ENCODE results near the gene PRSS21.

Gene PRSS21

GRCh38 chr16:2843526-2843925 is 26.5 kb downstream of the PRSS21 start:
- no peak overlapping the region for H3K27ac ChIP-seq (ENCODE audit: low read length)
- no peaks in the 10 kb centered on the region for H3K79me2 ChIP-seq (ENCODE audit: low read length)
- no peak overlapping the region for H3K4me3 ChIP-seq (ENCODE audit: low read length)
- no peak overlapping the region for H3K4me2 ChIP-seq (ENCODE audit: low read length)
- no peaks in the 10 kb centered on the region for H3K36me3 ChIP-seq (replicated peaks; ENCODE audit: low read depth, low read length)
- no peaks in the 10 kb centered on the region for H3K27me3 ChIP-seq (ENCODE audit: low read depth, low read length)
- H4K20me1 ChIP-seq (ENCODE audit: insufficient read depth, low read length), result no peaks in the 10 kb centered on the region
- H3K9me3 ChIP-seq (ENCODE audit: insufficient read depth, low read length), result no peaks in the 10 kb centered on the region
- no peak overlapping the region for H3K9ac ChIP-seq (ENCODE audit: low read length)
- H3K4me1 ChIP-seq (ENCODE audit: low read length), result no peaks in the 10 kb centered on the region
- no peak overlapping the region for H2AFZ ChIP-seq (ENCODE audit: low read depth, low read length)
- TF ChIP-seq EZH2phosphoT487 (IDR thresholded peaks at IDR 0.05; ENCODE audit: low read depth), result no peak
- TF ChIP-seq CTCF (IDR thresholded peaks at IDR 0.05; ENCODE audit: low read depth, low read length), result no peak

- Histone ChIP-seq H4K20me1 (ENCODE audit: insufficient read depth, low read length) (no peaks in the 10 kb centered on the region), H3K4me2 (ENCODE audit: low read length) (no peak overlapping the region), H3K4me1 (ENCODE audit: low read length) (no peaks in the 10 kb centered on the region), H3K9me3 (ENCODE audit: insufficient read depth, low read length) (no peaks in the 10 kb centered on the region), H3K79me2 (ENCODE audit: low read length) (no peaks in the 10 kb centered on the region), H3K36me3 (replicated peaks; ENCODE audit: low read depth, low read length) (no peaks in the 10 kb centered on the region), H3K27me3 (ENCODE audit: low read depth, low read length) (no peaks in the 10 kb centered on the region; the same call in 1 of the 2 replicates), H3K4me3 (ENCODE audit: low read length) (no peak overlapping the region), H3K27ac (ENCODE audit: low read length) (no peak overlapping the region), H2AFZ (ENCODE audit: low read depth, low read length) (no peak overlapping the region), H3K9ac (ENCODE audit: low read length) (no peak overlapping the region)
- TF ChIP-seq EZH2phosphoT487 (IDR thresholded peaks at IDR 0.05; ENCODE audit: low read depth) (no peak), CTCF (IDR thresholded peaks at IDR 0.05; ENCODE audit: low read depth, low read length) (no peak)
Measured at GRCh38 chr16:2845116-2845515, 28.1 kb downstream of the PRSS21 start.

GRCh38 chr16:2846511-2847310 is 29.7 kb downstream of the PRSS21 start:
- no peak overlapping the region for H3K4me3 ChIP-seq (ENCODE audit: low read length)
- no peaks in the 10 kb centered on the region; the same call in 1 of the 2 replicates for H3K27me3 ChIP-seq (ENCODE audit: low read depth, low read length)
- TF ChIP-seq CTCF (IDR thresholded peaks at IDR 0.05; ENCODE audit: low read depth, low read length), result no peak
- TF ChIP-seq EZH2phosphoT487 (IDR thresholded peaks at IDR 0.05; ENCODE audit: low read depth), result no peak
- H3K27ac ChIP-seq (ENCODE audit: low read length), result no peak overlapping the region
- H2AFZ ChIP-seq (ENCODE audit: low read depth, low read length), result no peak overlapping the region
- H3K4me1 ChIP-seq (ENCODE audit: low read length), result no peaks in the 10 kb centered on the region
- H3K9ac ChIP-seq (ENCODE audit: low read length), result no peak overlapping the region
- no peaks in the 10 kb centered on the region for H4K20me1 ChIP-seq (ENCODE audit: insufficient read depth, low read length)
- H3K36me3 ChIP-seq (replicated peaks; ENCODE audit: low read depth, low read length), result no peaks in the 10 kb centered on the region
- H3K4me2 ChIP-seq (ENCODE audit: low read length), result no peak overlapping the region
- no peaks in the 10 kb centered on the region for H3K79me2 ChIP-seq (ENCODE audit: low read length)
- H3K9me3 ChIP-seq (ENCODE audit: insufficient read depth, low read length), result no peaks in the 10 kb centered on the region

- no peaks in the 10 kb centered on the region; the same call in 1 of the 2 replicates for H3K27me3 ChIP-seq (ENCODE audit: low read depth, low read length)
- H3K9ac ChIP-seq (ENCODE audit: low read length), result no peak overlapping the region
- no peak overlapping the region for H3K27ac ChIP-seq (ENCODE audit: low read length)
- no peaks in the 10 kb centered on the region for H3K36me3 ChIP-seq (replicated peaks; ENCODE audit: low read depth, low read length)
- no peak overlapping the region for H3K4me2 ChIP-seq (ENCODE audit: low read length)
- no peak for TF ChIP-seq EZH2phosphoT487 (IDR thresholded peaks at IDR 0.05; ENCODE audit: low read depth)
- H3K4me3 ChIP-seq (ENCODE audit: low read length), result no peak overlapping the region
- no peaks in the 10 kb centered on the region for H3K4me1 ChIP-seq (ENCODE audit: low read length)
- 0 out of 2 replicates have a peak, but pooled peaks cover under 1% of the 10 kb centered on the region for H3K9me3 ChIP-seq (ENCODE audit: insufficient read depth, low read length)
- no peaks in the 10 kb centered on the region for H4K20me1 ChIP-seq (ENCODE audit: insufficient read depth, low read length)
- no peaks in the 10 kb centered on the region for H3K79me2 ChIP-seq (ENCODE audit: low read length)
- H2AFZ ChIP-seq (ENCODE audit: low read depth, low read length), result no peak overlapping the region
Measured at GRCh38 chr16:2848933-2849725, 32.1 kb downstream of the PRSS21 start.
